ENCODE measurements around the gene ZNF493.

The ZNF493 gene

DNA sequence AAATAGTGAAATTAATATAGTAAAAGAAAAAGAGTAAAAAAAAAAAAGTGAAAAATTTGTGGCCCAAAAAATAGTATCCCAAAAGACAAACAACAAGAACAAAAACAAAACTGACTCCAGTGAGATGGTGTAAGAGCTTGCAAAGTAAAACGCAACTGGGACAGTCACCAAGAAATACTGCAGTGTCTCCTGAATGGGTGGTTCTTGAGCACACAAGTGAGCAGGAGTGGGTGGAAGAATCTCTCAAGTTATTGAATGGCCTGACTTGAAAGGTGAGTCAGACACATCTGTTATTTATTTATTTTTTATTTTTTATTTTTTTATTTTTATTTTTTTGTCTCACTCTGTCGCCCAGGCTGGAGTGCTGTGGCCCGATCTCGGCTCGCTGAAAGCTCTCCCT lies 1.9 kb downstream of the ZNF493 start:
- peaks cover 12% of the 10 kb centered on the region for H3K79me2 ChIP-seq (ENCODE audit: insufficient read depth, low read length)
- H3K9me2 ChIP-seq (ENCODE audit: low read depth, low read length) = no peaks in the 10 kb centered on the region
- H4K20me1 ChIP-seq (ENCODE audit: insufficient read depth, low read length) = no peaks in the 10 kb centered on the region
- no peak overlapping the region for H3K4me2 ChIP-seq (ENCODE audit: low read length)
- no peak overlapping the region for H2AFZ ChIP-seq (ENCODE audit: low read length)
- no peak overlapping the region for H3K27ac ChIP-seq (ENCODE audit: low read depth, low read length, poor library complexity, severe bottlenecking)
- no peaks in the 10 kb centered on the region for H3F3A ChIP-seq (ENCODE audit: insufficient read depth, low read length)
- peaks cover 10% of the 10 kb centered on the region for H3K4me1 ChIP-seq (ENCODE audit: insufficient read depth, low read length, severe bottlenecking)
- TF ChIP-seq, protein P1, sequence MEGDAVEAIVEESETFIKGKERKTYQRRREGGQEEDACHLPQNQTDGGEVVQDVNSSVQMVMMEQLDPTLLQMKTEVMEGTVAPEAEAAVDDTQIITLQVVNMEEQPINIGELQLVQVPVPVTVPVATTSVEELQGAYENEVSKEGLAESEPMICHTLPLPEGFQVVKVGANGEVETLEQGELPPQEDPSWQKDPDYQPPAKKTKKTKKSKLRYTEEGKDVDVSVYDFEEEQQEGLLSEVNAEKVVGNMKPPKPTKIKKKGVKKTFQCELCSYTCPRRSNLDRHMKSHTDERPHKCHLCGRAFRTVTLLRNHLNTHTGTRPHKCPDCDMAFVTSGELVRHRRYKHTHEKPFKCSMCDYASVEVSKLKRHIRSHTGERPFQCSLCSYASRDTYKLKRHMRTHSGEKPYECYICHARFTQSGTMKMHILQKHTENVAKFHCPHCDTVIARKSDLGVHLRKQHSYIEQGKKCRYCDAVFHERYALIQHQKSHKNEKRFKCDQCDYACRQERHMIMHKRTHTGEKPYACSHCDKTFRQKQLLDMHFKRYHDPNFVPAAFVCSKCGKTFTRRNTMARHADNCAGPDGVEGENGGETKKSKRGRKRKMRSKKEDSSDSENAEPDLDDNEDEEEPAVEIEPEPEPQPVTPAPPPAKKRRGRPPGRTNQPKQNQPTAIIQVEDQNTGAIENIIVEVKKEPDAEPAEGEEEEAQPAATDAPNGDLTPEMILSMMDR (IDR thresholded peaks at IDR 0.05; ENCODE audit: low read length) = no peak
- H3K36me3 ChIP-seq (ENCODE audit: insufficient read depth, low read length) = peaks cover 50% of the 10 kb centered on the region
- no peak overlapping the region for H3K4me3 ChIP-seq (ENCODE audit: low read depth, low read length, poor library complexity, severe bottlenecking)
- no peak overlapping the region for H3K9ac ChIP-seq (ENCODE audit: low read length)
- peaks cover 23% of the 10 kb centered on the region for H3K9me3 ChIP-seq (ENCODE audit: low read length)
- no peaks in the 10 kb centered on the region for H3K27me3 ChIP-seq (ENCODE audit: insufficient read depth, low read length)

DNA sequence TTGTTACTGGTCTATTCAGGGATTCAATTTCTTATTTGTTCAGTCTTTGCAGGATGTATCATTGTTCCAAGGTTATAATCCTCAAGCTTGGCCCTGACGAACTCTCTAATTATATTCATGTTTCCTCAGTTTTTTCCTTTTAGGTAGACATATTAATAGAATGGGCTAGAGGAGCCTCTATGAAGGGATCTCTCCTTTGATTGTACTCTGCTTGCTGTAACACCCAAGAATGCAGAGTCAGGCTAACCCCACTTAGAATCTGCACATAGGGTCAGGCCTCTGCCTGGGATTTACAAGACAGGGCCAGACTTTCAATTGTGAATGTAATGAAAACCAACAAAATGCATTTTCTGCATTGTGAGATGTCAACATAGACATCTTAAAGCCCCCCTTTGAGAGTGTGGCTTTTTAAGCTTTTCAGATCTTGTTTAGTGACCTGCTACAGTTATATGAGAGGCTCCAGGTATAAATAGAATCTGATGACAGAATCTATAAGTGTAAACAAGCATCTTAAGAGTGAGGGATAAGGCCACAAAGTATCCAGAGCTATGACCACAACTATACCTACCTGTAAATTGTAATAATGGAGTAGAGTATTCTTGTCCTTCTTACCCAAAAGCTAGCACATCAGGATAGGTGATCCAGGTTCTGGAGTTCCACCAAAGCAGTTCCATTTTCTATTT lies 5.5 kb downstream of the ZNF493 start:
- Histone ChIP-seq H3K4me1 (ENCODE audit: insufficient read depth, low read length, severe bottlenecking) (peaks cover 10% of the 10 kb centered on the region), H3K27me3 (ENCODE audit: insufficient read depth, low read length) (no peaks in the 10 kb centered on the region), H2AFZ (ENCODE audit: low read length) (no peak overlapping the region), H3K4me3 (ENCODE audit: low read depth, low read length, poor library complexity, severe bottlenecking) (no peak overlapping the region), H3K36me3 (ENCODE audit: insufficient read depth, low read length) (peaks cover 81% of the 10 kb centered on the region), H3K9ac (ENCODE audit: low read length) (no peak overlapping the region), H3K27ac (ENCODE audit: low read depth, low read length, poor library complexity, severe bottlenecking) (no peak overlapping the region), H3K9me3 (ENCODE audit: low read length) (peaks cover 29% of the 10 kb centered on the region), H3K9me2 (ENCODE audit: low read depth, low read length) (no peaks in the 10 kb centered on the region), H3K4me2 (ENCODE audit: low read length) (no peak overlapping the region), H3F3A (ENCODE audit: insufficient read depth, low read length) (no peaks in the 10 kb centered on the region), H3K79me2 (ENCODE audit: insufficient read depth, low read length) (peaks cover 10% of the 10 kb centered on the region), H4K20me1 (ENCODE audit: insufficient read depth, low read length) (no peaks in the 10 kb centered on the region)
- TF ChIP-seq, protein P1 (IDR thresholded peaks at IDR 0.05; ENCODE audit: low read length) = no peak
- no peak for TF ChIP-seq EZH2 (IDR thresholded peaks at IDR 0.05; ENCODE audit: borderline replicate concordance, low read length)

DNA sequence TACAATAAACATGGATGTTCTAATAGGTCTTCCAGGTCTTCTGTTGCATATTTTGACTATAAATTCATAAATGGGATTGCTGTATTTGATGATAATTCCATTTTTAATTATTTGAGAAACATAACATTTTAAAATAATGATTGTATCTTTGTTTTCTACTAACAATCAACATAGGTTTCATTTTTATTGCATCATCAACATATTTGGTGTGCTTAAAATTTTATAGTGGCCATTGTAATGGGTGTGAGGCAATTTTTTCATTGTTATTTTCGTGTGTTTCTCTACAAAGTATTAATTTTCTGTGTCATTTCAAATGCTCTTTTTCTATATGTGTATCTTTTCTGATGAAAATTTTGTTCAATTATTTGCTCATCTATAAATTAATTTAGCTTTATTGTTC lies 13.2 kb downstream of the ZNF493 start:
- Histone ChIP-seq H3K27me3 (ENCODE audit: insufficient read depth, low read length) (no peaks in the 10 kb centered on the region), H3K79me2 (ENCODE audit: insufficient read depth, low read length) (no peaks in the 10 kb centered on the region), H3K9me2 (ENCODE audit: low read depth, low read length) (no peaks in the 10 kb centered on the region), H3K9ac (ENCODE audit: low read length) (no peak overlapping the region), H3K9me3 (ENCODE audit: low read length) (peaks cover 8% of the 10 kb centered on the region; the same call in 1 of the 2 replicates), H3K4me3 (ENCODE audit: low read depth, low read length, poor library complexity, severe bottlenecking) (no peak overlapping the region), H3K4me1 (ENCODE audit: insufficient read depth, low read length, severe bottlenecking) (no peaks in the 10 kb centered on the region), H3K27ac (ENCODE audit: low read depth, low read length, poor library complexity, severe bottlenecking) (no peak overlapping the region), H4K20me1 (ENCODE audit: insufficient read depth, low read length) (no peaks in the 10 kb centered on the region), H3F3A (ENCODE audit: insufficient read depth, low read length) (no peaks in the 10 kb centered on the region), H3K36me3 (ENCODE audit: insufficient read depth, low read length) (peaks cover 88% of the 10 kb centered on the region), H2AFZ (ENCODE audit: low read length) (no peak overlapping the region), H3K4me2 (ENCODE audit: low read length) (no peak overlapping the region)
- TF ChIP-seq, protein P1 (IDR thresholded peaks at IDR 0.05; ENCODE audit: low read length) = no peak
- TF ChIP-seq EZH2 (IDR thresholded peaks at IDR 0.05; ENCODE audit: borderline replicate concordance, low read length) = no peak

Measured in OCI-LY1 (cell line).